Endometrial microvascular endothelial cells (primary cell): ENCODE results near the gene IQSEC1. TPM values are rescaled to one million over a fixed set of nuclear protein-coding genes. Genes with fewer than 3 reads are reported as not detected.

ENCODE experiments used
- in situ Hi-C: cut with HindIII; loops from 2 replicates; pipeline ENCODE4 v1.10.0; 2017; ENCODE audit warnings: low sequenced_read_pairs, low pct_unique_long_range_greater_than_20kb; ENCODE audit errors: inconsistent ontology term
- total RNA-seq: library from RNA; depleted of rRNA; stranded (reverse); fragments of >200 nt; gene quantifications from one replicate; pipeline ENCODE4 v1.2.3, GENCODE V29; 2015; ENCODE audit errors: inconsistent ontology term

The IQSEC1 gene
- total RNA-seq, 1 donor from 2014 or later: 24.9 TPM

- in situ Hi-C loops: no loop called here
These were observed 172.3 kb downstream of the IQSEC1 start for GRCh38 chr3:12900885-12901411.

GRCh38 chr3:12898965-12899755, 174.1 kb downstream of the IQSEC1 start:
- in situ Hi-C loops: loop anchor here (25.0 kb wide), 1 partner anchor 88 kb away; no protein-coding TSS in a partner anchor

- in situ Hi-C loops: loop anchor here (25.0 kb wide), 1 partner anchor 89 kb away; no protein-coding TSS in a partner anchor
These were observed 174.8 kb downstream of the IQSEC1 start for GRCh38 chr3:12898290-12898964.

GRCh38 chr3:12897381-12898289, 175.6 kb downstream of the IQSEC1 start:
- in situ Hi-C loops: loop anchor here (25.0 kb wide), 1 partner anchor 90 kb away; no protein-coding TSS in a partner anchor

DNA sequence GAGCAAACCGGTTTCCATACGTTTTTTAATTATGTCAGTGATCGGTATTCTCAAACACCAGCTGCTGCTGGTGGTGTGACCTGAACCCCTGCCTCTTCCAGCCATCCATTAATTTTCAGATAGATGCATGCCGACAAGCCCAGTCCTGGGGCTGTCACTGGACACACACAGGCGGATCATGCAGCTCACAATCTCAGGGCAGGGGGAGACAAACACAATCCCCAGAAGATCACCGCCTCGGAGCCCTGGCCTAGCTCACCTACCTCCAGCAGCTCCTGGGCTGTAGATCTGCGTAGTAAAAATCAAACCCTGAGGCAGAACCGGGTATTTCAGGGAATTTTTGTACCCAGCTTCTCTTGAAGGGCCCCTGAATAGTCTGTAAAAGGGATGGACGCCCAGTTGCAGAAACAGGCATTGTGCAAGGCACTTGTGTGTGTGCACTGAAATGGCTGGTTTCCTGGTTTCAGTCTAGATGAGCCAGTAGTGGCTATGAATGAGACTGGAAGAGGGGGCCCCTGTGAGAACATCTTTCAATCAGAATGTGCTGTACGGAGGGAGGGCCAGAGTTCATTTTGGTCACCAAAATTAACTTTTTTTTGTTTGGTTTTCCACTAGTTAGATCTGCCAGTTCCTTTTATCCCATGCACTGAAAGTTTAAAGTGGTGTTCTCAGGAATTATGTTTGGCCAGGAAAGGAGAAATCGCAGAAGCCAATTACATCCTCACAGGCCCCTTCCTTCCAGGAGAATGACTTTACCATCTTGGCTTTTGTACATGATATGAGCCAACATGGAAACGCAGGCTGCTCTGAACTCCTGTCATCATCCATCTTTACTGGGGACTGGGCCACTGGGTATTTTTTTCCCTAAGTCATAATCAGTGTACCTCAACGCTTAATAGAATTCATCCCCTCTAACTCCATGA, 176.9 kb downstream of the IQSEC1 start:
- in situ Hi-C loops: loop anchor here (25.0 kb wide), 1 partner anchor 91 kb away; no protein-coding TSS in a partner anchor

DNA sequence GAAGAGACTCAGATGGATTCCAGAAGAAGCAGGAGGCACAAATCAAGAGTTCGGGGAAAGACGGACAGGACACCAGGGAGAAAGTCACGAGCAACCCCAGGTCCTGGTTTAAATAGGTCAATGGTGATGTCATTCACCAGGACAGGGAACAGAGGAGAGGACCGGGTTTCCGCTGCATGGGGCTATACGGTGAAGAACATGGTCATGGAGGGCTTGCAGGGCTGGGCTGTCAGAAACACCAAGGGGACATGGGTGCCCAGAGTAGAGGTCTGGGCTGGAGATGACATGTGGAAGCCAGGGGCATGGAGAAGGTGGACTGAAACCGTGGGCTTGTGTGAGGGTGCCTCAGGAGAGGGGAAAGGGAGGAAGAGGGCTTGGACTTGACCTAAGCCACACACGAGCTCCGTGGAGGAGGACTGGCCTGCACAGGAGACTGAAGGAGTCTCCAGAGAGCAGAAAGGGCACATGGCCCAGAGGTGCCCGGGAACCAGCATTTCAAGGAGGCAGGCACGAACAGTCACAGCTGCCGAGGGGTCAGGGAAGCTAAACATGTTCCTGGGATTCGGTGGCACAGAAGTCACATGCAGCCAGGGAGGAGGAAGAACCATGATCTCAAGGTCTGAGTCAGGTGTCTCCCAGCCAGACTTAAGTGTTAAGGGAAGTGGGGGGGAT, 177.7 kb downstream of the IQSEC1 start:
- in situ Hi-C loops: loop anchor here (25.0 kb wide), 1 partner anchor 92 kb away; no protein-coding TSS in a partner anchor

GRCh38 chr3:12894629-12895028, 178.6 kb downstream of the IQSEC1 start:
- in situ Hi-C loops: loop anchor here (25.0 kb wide), 1 partner anchor 93 kb away; no protein-coding TSS in a partner anchor

DNA sequence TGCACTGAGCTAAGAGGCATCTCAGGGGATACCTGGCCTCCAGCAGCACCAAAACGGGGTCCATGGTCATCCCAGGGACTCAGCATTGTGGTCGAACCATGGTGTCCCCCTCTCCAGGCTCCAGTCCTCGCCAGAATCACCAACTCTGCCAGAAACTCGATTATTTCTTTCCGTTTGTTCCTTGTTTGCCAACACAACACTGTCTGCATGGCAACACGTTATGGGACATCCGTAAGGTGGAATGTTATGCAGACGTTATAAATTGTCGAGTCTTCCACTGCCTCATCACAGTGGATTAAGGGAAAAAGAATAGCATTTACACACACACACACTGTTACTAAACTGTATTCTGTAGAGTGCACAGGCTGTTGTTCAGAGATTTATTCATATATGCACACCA, 179.4 kb downstream of the IQSEC1 start:
- in situ Hi-C loops: loop anchor here (25.0 kb wide), 1 partner anchor 93 kb away; no protein-coding TSS in a partner anchor

GRCh38 chr3:12893247-12893646, 180.0 kb downstream of the IQSEC1 start:
- in situ Hi-C loops: loop anchor here (25.0 kb wide), 1 partner anchor 94 kb away; no protein-coding TSS in a partner anchor

DNA sequence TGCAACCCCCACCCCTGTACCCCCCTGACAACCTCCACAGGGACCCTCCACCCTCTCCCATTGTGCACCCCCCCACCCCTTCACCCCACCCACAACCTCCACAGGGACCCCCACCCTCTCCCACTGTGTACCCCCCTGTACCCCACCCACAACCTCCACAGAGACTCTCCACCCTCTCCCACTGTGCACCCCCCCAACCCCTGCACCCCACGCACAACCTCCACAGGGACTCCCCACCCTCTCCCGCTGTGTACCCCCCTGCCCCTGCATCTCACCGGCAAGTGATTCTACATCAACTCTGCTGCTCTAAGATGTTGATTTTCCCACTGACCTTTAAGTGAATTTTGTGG, 180.4 kb downstream of the IQSEC1 start:
- in situ Hi-C loops: loop anchor here (25.0 kb wide), 1 partner anchor 94 kb away; no protein-coding TSS in a partner anchor

GRCh38 chr3:12891985-12892839, 181.0 kb downstream of the IQSEC1 start:
- in situ Hi-C loops: loop anchor here (25.0 kb wide), 1 partner anchor 95 kb away; no protein-coding TSS in a partner anchor

DNA sequence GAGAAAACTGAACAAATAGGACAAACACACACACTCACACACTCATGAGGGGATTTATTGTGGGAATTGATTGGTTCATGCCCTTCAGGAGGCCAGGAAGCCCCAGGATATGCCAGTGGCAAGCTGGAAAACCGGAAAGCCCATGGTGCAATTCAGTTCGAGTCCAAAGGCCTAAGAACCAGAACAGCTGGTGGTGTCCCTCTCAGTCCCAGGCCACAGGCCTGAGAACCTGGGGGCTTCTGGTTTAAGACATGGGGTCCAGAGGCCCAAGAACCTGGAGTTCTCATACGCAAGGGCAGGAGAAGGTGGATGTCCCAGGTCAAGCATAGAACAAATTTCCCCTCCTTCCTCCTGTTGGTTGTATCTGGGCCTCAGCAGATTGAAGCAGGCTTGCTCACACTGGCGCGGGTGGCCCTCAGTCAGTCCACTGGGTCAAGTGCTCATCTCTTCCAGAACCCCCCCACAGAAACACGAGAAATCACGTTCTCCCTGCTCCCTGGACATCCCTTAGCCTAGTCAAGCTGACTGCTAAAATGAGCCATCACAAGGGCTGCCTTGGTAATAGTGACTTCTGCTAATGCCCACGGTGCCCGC, 181.7 kb downstream of the IQSEC1 start:
- in situ Hi-C loops: loop anchor here (25.0 kb wide), 1 partner anchor 96 kb away; no protein-coding TSS in a partner anchor

GRCh38 chr3:12890610-12891390, 182.4 kb downstream of the IQSEC1 start:
- in situ Hi-C loops: loop anchor here (25.0 kb wide), 1 partner anchor 97 kb away; no protein-coding TSS in a partner anchor

GRCh38 chr3:12886736-12887135, 186.5 kb downstream of the IQSEC1 start:
- in situ Hi-C loops: loop anchor here (25.0 kb wide), 1 partner anchor 101 kb away; no protein-coding TSS in a partner anchor
